NB4 (cell line): ENCODE results near the gene TAF5L.

ENCODE experiments used
- DNase-seq: peaks from one replicate; pipeline ENCODE4 v3.0.0; 2010; ENCODE audit warnings: low read depth
- H3K4me3 ChIP-seq: one replicate; pipeline ENCODE4 v1.5.1; 2011; ENCODE audit warnings: mild to moderate bottlenecking, low read depth, low read length, moderate library complexity
- CTCF ChIP-seq: IDR thresholded peaks from one replicate; pipeline ENCODE4 v1.5.1; 2012; ENCODE audit warnings: low read depth, low read length
- MYC ChIP-seq: IDR thresholded peaks from 2 replicates; pipeline ENCODE4 v1.6.1; 2011; ENCODE audit warnings: low read depth, low read length
- POLR2A ChIP-seq: IDR thresholded peaks from 2 replicates; pipeline ENCODE4 v1.6.1; 2011; ENCODE audit warnings: mild to moderate bottlenecking; ENCODE audit not compliant: insufficient read length; ENCODE audit errors: extremely low read depth
- TF ChIP-seq, protein P1 (sequence below): IDR thresholded peaks from 2 replicates; pipeline ENCODE4 v1.6.1; 2011; ENCODE audit warnings: low read depth, low read length

Gene TAF5L

GRCh38 chr1:229590119-229590518 is 35.8 kb downstream of the TAF5L start:
- DNase-seq = no peak
- no peak overlapping the region for H3K4me3 ChIP-seq
- no peak for TF ChIP-seq CTCF
- TF ChIP-seq, protein P1, sequence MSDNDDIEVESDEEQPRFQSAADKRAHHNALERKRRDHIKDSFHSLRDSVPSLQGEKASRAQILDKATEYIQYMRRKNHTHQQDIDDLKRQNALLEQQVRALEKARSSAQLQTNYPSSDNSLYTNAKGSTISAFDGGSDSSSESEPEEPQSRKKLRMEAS = no peak
- no peak for TF ChIP-seq POLR2A
- TF ChIP-seq MYC = no peak

- no peak for DNase-seq
- no peak overlapping the region for H3K4me3 ChIP-seq
- TF ChIP-seq, protein P1 = no peak
- no peak for TF ChIP-seq MYC
- TF ChIP-seq POLR2A = no peak
- TF ChIP-seq CTCF = no peak
Measured at GRCh38 chr1:229585338-229585737, 40.6 kb downstream of the TAF5L start.

- TF ChIP-seq, protein P1 = no peak
- TF ChIP-seq CTCF (no peak), POLR2A (no peak), MYC (no peak)
- DNase-seq = no peak
- no peak overlapping the region for H3K4me3 ChIP-seq
Measured at GRCh38 chr1:229582715-229583114, 43.2 kb downstream of the TAF5L start.

DNA sequence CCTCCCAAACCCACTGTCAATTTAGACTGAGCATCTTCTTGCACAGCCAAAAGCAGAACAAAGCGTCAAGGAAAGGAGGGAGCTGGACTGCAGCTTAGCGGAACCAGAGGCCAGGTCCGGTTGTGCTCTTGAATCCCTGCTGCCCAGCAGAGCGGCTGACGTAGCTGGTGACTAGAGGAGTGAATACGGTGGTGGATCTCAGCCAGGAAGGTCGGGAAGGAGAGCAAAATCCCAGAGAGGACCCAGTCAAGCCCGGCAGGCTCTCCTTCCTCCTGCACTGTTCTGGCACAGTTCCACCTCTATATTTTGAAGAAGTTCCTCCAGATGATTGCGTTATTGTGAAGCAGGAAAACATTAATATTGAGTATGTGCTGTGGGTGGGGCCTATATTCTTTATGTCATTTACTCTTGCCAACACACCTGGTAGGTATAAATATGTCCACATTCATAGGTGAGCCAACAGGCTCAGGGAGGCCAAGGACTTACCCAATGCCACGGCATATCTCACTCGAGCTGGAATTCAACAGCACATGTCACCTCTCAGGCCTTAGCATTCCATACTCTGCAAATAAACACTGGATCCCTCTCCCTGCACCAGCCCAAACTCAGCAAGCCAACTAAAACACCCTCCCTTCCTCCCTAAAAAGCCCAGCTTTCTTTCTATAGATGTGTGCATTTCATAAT is 43.8 kb downstream of the TAF5L start:
- no peak for DNase-seq
- no peak overlapping the region for H3K4me3 ChIP-seq

GRCh38 chr1:229581485-229581884 is 44.4 kb downstream of the TAF5L start:
- H3K4me3 ChIP-seq = no peak overlapping the region
- DNase-seq = no peak
- no peak for TF ChIP-seq MYC
- TF ChIP-seq CTCF = no peak
- TF ChIP-seq, protein P1 = no peak
- TF ChIP-seq POLR2A = no peak

More for the DNA sequence above, 43.8 kb downstream of the TAF5L start:
- TF ChIP-seq POLR2A (no peak), MYC (no peak), CTCF (no peak)
- TF ChIP-seq, protein P1 = no peak
